Inflammatory macrophage (primary cell): ENCODE data around the gene THTPA.
A peak's percentile ranks its signal among the peaks of the same experiment; 100 is the strongest.
"Not testable (repeated sequence)": the region's sequence is repeated elsewhere in the genome, so short reads cannot be mapped to it uniquely, and the experiment has no call there.

Experiments
- DNase-seq, 2 donors: peaks; one replicate each; pipeline ENCODE4 v3.0.0-alpha.2; 2020 to 2022

The THTPA gene

DNA sequence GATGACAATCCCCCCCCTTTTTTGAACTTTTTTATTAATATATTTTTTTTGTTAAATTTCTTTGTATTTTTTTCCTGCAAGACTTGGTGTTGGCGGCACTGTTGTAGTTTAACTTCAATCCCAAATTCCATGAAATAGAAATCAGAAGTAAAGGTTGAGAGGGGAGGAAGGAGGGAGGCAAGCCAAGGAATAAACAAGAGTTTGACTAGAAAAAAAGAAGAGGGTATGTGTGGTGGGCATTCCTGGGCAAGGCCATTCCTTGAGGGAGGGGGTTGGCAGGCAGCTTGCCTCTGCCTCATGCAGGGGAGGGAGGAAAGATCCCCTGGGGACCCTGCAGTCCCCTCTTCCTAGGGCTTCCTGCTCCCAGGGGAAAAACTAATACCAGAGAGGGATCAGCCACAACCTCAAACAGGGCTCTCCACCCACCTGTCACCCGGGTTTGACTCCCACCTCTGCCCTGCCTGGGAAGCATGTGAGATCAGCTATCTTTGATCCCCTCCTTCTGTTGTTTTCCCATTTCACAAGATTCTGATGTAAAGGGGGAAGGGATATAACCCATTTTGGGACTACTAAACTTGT, 12.0 kb downstream of the THTPA start:
- DNase-seq: no peak

DNA sequence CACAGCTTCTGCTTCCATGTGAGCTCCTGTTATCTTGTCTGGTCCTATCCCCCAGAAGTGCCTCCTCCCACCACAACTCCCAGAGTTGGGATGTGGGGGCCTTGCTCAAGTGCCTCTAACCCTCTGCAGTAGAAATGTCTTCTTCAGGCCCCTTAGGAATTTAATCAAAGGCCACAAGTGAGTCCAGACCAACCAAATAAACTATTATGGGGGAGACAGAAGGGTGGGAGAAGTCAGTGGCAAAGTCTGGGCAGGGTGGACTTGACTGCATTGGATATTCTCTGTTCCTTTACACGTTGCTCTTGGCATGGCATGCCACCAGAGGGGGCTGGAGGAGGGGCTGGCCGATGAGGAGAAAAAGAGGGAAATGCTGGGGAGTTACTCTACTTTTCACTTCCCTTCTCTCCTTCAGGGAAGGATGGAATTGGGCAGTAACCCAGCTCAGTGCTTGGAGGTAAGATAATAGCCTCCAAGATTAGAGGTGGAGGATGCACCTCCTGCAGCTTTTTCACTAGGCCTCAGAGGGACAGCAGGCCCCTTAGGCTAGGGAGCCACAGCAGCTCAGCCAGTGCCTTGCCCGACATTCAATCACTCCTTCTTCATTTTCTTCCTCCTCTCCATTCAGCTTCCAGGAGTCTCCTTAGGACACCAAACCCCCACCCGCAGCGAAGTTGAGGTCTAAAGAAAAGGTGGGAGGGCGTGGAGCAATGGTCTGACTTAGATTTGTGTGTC, 12.7 kb downstream of the THTPA start:
- DNase-seq: peak; percentile 47 to 52

DNA sequence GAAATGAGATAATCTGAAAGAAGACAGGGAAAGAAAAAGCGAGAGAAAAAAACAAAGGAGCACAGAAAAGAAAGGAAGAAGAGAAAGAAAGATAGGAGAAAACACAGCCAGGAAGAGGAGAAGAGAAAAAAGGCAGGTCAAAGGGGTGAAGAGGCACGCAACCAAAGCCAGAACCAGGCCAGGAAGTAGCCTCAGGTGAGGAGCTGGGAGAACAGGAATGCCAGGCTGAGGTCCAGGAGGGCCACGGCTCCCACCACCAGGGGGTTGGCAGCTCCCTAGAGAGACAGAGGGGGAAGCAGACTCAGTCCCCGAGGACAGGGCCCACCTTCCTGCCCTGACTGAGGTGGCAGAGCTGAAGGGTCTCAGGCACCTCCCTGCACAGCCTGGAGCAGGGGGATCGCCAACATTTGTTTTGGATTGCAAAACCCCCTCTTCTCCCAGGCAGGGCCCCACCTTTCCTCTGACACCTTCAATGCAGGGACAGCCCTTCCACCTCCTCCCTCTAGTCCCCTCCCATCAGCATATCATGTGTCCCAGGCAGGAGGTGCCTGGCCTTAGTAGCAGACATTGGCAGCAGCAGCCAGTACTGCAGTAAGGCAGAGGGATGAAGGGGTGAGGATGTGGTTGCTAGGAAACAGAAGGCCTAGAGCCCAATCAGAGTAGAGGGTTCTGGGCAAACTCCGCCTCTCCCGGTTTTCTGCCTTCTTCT, 13.5 kb downstream of the THTPA start:
- no peak for DNase-seq

DNA sequence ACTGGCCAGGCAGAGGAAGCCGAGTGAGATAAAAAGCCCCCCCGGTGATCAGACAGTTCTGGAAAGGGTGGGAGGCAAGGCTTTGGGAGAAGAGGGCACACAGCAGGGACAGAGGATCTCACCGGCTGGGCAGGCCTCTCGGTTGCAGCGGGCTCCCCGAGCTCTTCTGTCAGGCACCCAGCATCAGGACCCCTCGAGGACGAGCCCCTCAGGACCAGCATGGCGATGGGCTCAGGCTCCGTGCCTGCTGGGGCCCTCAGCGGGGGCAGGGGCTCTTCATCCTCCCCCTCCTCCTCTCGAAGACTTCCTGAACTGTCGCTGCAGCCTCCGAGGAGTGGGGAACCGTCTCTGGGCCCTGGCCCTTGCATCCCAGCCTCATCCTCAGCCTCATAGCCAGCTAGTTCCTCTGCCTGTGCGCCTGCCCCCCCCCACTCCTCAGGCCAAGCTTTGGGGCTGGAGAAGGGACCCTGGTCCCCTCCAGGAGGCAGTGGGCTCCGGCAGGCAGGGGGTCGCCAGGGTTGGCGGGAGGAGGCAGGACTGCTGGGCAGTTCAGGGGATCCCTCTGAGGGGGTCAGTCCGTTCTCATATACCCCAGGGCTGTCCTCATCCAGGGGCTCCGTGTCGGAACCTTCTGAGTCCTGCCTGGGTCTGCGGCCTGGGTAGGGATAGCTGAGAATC, 14.9 kb downstream of the THTPA start:
- DNase-seq: no peak

DNA sequence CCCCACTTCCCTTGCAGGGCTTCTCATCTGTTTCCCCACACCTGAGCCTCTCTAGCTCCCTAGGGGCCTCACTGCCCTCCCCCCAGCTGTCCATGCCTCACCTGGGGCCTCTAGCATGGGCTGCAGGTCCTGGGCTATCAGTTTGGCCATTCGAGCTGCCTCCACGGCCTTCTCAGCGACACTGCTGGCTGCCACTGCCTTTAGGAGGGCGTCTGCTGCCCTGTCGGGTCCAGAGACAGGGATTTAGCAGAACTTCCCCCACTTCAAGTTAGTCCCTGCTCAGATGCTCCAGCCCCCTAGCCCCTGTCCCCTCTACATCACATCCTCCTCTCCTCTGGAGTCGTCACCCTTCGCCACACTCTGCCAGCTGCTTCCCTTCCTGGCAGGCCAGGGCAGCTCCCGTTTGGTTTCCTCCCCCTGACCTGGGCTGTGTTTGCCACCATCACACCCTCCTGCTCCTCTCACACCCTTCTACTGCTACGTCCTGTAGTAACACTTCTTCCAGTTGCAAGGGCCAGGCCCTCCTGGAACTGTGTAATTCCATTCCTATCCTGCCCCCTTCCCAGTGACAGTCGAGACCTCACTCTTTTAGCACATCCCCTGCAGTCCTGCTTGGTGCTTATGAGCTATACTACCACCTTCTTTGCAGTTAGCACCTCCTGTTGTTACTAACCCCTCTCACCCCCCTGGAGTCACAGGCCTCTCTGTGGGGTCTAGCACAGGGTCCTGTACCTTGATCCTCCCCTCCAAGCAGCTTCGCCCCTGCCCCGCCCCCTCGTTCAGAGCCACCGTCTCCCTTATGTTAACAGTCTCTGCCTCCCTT, 15.8 kb downstream of the THTPA start:
- DNase-seq: no peak

DNA sequence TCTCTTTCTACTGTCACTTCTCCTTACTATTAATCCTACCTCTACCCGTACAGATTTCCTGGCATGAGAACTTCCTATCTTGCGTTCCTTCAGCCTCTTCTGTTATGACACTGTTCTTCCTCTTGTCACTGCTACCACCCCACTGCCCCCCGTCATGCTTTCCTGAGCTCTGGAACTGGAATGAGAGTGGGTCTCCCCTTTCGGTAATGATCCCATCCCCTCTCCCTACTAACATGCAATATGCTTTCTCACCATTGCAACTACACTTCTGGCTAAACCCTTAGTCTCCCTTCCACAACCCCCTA, 16.4 kb downstream of the THTPA start:
- no peak for DNase-seq

DNA sequence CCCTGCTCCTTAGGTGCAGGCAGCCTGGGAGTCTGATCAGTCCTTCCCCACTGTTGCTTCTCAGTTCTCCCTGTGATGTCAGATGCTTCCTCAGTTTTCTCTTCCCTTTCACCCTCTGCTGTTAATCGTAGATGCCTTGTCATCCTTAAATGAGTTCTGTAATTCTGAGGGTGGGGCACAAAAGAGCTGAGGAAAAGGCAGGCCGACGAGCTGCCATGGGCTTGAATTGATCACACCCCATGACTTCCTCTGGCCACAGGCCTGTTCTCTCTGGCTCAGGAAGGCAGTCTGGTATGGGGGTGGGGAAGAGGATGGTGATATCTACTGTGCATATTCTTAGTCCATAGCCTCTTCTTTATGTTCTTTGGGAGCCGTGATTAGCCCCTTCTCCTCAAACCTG, 16.8 kb downstream of the THTPA start:
- peak; percentile 66 to 88 for DNase-seq

DNA sequence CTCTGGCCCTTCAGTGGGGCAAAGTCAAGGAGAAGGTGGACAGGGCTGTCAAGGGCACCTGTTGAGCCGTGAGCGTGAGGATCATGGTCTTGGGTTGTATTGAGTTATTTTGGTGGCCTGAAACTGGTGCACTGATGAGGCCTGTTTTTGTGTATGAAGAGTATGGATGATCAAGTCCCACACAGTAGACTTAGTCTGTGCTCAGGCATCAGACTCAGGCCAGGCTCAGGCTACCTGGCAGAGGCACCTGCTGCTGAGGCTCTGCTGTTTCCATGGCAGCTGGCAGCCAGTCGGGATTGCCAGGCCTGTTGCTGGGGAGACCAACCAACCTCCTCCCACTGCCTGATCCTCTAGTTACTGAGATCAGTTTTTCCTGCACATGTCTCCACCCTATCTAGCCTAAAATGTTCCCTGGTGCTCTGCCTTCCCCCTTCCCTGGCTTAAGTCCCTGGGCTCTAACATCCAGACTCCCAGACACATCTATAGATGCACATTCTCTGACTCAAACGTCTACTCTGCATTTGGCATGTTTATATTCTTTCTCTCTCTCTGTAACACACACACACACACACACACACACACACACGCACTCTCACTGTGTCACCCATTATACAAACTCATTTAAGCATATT, 17.4 kb downstream of the THTPA start:
- no peak for DNase-seq

DNA sequence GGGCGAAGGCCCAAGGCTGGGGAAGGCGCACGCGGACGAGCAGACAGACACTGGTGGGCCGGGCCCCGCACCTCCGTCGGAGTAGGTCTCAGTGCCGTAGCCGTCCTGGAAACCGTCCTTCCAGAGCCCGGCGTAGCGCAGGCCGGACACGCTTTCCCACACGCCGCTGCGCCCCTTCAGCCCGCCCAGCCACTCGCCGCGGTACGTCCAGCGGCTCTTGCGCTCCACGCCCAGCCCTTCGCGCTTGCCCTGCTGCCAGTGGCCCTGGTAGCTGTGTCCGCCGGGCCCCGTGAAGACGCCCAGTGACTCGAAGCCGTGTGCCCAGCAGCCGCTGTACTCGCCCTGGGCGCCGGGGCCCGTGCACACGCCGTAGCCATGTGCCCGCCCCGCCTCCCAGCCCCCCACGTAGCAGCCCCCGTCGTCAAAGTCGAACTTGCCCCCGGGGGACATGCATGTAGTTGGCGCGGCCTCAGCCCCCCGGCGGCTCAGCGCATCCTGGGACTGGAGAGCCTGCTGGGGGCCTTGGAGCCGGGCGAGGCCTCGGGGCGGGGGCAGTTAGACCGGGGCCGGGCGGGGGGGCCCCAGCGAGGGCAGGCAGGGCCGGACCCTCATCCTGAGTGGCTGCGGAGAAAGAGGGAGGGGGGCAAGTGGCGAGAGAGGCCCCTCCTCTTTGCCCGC, 21.1 kb downstream of the THTPA start:
- no peak for DNase-seq

DNA sequence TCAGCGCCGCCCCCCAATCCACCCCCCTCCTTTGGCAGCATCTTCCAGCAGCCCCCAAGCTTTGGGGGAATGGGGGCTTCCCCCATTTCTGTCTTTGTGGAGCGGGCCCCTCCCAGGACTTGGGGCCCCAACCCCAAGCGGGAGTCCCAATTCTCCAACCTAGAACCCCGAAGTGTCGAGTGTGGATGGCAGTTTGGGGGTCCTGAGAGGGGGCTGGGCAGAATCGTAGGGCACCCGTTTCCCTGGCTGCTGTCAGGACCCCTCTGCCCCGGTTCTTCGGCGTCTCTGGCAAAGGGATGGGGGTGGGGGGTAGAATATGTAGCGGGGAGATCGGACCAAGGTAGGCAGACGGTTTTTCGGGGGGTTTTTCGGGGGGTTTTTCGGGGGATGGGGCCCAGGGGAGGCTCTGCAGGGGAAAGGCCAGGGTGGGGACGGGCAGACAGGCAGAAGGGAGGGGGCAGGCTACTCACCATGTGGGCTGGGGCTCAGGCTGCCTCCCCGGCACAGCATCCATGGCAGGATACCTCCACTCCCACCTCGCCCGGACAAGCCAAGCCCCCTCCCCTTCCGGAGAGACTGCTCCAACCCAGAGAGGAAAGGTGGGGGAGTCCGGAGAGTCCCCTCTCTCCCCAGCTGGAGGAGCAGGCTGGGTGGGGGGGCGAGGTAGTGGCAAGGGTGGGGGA, 21.8 kb downstream of the THTPA start:
- DNase-seq: no peak

DNA sequence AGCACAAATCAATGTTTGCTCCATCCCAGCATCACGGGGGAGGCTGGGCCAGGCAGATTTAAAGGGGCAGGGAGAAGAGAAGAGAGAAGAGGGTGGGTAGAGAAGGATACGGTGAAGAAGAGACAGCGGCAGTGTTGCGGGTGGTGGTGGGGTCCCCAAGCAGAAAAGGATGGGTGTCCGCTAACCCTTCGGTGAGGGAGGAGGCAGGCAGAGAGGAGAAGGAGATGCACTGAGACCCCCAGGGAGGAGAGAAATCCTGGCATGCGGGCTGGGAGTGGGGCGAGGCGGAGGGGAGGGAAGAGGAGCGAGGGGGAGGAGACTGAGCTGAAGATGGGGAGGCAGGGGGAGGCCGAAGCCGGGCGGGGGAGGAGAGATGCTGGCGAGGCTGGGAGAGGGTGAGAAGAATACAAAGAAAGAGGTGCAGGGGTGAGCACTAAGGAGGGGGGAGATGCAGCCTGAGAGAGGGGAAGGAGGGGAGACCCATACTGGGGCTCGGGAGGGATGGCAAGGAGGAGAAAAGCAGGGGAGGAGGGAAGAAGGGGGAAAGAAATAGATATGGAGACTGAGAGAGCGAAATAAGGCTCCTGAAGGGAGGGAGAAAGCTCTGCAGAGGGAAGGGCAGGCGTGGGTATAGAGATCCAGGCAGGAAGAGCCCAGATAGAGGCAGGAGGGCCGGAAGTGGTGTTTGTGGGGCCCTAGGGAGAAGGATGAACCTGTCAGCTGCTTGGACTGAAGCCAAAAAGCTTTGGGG, 22.7 kb downstream of the THTPA start, which contains the start of gene JPH4:
TSS of gene JPH4 (minus strand) at position 231 of the 751 bp plus-strand sequence. CDS start 1,337 bp downstream, outside the sequence.
- no peak for DNase-seq

DNA sequence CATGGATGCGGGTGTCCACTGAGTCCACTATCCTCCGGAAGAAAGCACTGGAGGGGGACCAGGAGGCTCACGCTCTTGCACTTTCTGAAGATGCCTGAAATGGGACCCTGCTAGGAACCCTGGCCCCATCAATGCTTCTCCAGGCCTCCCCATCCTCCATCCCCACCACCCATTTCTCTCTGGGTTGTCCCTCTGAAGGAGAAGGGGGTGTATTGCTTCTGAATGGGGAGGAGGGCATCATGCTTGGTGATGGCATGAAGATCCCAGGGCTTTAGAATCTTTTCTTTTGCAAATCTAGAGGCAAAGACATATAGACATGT, 23.2 kb downstream of the THTPA start:
- no peak for DNase-seq

DNA sequence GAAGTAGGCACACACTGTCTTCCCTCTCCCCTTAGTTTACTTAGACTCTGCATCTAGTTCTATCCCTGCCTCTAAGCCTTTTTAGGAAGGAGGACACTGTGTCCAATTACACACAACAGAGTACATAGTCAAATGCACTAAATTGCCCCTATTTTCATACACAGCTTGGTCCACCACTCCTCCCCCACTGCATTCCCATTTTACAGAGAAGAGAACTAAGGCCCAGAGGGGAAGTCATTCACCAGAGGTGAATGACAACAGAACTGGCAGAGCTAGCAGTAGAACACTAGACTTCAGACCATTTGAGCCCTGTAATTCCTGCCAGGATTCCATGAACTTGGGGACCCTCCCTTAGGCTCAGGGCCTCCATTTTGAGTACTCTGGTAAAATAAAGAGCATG, 23.7 kb downstream of the THTPA start:
- DNase-seq: no peak

DNA sequence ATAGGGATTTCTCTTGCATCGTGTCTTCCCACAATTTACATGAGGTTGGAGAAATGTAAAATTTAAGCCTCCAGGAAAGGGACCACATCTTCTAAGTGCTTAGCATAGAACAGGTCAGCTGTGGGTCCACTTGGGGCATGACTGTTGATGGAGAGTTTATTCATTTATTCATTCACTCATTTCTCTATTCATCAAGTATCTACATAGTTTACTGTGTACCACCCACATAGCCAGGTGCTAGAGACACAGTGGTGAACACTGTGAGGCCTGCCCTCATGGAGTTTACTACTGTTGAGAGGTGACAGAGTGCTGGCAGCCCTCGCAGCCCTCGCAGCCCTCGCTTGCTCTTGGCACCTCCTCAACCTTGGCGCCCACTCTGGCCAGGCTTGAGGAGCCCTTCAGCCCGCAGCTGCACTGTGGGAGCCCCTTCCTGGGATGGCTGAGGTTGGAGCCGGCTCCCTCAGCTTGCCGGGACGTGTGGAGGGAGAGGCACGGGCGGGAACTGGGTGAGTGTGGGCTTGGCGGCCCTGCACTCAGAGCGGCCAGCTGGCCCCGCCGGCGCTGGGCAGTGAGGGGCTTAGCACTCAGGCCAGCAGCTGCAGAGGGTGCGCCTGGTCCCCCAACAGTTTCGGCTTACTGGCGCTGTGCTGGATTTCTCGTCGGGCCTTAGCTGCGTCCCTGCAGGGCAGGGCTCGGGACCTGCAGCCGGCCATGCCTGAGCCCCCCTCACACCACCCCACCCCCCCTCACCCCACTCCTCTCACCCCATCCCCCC, 24.3 kb downstream of the THTPA start:
- no peak for DNase-seq

DNA sequence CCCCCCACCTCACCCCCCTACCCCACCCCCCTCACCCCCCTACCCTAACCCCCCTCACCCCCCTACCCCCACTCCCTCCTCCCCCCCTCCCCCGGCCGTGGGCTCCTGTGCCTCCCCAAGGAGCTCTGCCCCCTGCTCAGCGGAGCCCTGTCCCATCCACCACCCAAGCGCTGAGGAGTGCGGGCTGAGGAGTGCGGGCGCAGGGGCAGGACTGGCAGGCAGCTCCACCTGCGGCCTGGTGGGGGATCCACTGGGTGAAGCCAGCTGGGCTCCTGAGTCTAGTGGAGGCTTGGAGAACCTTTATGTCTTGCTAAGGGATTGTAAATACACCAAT, 24.8 kb downstream of the THTPA start:
- no peak for DNase-seq

DNA sequence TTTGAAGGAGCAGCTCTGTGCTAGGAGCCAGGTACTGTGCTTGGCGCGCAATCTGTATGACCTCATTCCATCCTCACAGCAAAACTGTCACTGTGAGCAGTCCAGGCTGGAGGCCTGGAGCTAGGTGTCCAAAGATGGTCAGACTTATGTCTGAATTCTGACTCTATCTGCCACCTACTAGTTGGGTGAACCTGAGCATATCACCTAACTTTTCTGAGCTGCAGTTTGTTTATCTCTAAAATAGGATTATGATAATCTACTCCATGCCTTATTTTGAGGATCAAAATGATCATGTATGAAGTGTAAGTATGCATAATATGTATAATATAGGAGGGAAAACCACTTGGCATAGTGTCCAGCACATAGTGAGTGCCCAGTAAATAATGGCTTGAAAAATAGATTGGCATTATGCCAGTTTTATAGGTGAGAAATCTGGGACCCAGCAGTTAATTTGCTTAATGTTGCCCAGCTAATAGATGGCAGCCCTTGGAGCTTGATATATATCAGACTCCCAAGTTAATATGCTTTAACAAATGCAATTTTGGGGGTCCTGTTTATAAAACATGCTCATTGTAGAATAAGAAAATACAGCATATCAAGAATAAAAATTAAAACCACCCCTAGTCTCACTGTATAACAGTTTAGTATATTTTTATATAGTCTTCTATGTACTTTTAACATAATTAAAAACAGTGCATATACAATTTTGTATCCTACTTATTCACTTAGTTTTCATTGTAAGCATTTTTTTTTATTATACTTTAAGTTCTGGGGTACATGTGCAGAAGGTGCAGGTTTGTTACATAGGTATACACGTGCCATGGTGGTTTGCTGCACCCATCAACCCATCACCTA, 27.1 kb downstream of the THTPA start:
- DNase-seq: no peak

DNA sequence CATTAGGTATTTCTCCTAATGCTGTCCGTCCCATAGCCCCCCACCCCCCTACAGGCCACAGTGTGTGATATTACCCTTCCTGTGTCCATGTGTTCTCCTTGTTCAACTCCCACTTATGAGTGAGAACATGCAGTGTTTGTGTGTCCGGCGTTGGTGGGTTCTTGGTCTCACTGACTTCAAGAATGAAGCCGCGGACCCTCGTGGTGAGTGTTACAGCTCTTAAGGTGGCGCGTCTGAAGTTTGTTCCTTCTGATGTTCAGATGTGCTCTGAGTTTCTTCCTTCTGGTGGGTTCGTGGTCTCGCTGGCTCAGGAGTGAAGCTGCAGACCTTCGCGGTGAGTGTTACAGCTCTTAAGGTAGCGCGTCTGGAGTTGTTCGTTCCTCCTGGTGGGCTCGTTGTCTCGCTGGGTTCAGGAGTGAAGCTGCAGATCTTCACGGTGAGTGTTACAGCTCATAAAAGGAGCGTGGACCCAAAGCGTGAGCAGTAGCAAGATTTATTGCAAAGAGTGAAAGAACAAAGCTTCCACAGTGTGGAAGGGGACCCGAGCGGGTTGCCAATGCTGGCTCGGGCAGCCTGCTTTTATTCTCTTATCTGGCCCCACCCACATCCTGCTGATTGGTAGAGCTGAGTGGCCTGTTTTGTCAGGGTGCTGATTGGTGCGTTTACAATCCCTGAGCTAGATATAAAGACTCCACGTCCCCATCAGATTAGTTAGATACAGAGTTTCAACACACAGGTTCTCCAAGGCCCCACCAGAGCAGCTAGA, 27.9 kb downstream of the THTPA start:
- DNase-seq: not testable (repeated sequence)
